K562 (cell line): ENCODE data around the gene C10orf90. TPM values are rescaled to one million over a fixed set of nuclear protein-coding genes. Genes with fewer than 3 reads are reported as not detected.

Source experiments
- ATAC-seq: fragments of 200-7000 bp; cut with Tn5 transposase; 3 replicates; pipeline ENCODE4 v1.9.1; 2020; ENCODE audit warnings: moderate library complexity
- BruUV-seq: library from RNA; stranded (reverse); fragments of 400-500 nt; replicated peaks from 2 replicates; lab custom pipeline; 2021; lab: Mats Ljungman, UMichigan
- CTCF ChIA-PET: fragments of 300-600 bp; formaldehyde crosslinking; extraction: SDS; loops from one replicate; lab custom pipeline; 2021; ENCODE audit warnings: low intra/inter-chr PET ratio; lab: Yijun Ruan, JAX
- POLR2A ChIA-PET: fragments of 300-600, 350-650 bp; sonication (Branson Sonifier 250); formaldehyde crosslinking; extraction: SDS; loops from one replicate; lab custom pipeline; 2021; ENCODE audit warnings: antibody characterized with exemption, inconsistent platforms; lab: Yijun Ruan, JAX
- DNase-seq, 4 experiments: peaks; one replicate each; pipeline versions ENCODE4 v3.0.0 to v3.0.0-alpha.2; 2011 to 2018; ENCODE audit warnings: low spot score in 3 of 4, mixed read lengths in 3 of 4; ENCODE audit errors: extremely low read depth in 1 of 4
- FAIRE-seq: peaks from 2 replicates; lab custom pipeline; 2011; peaks lifted over from hg19 to GRCh38; lab: Jason Lieb, UNC
- H2AFZ ChIP-seq: 2 replicates; pipeline ENCODE4 v1.6.0; 2011; ENCODE audit warnings: low read depth, low read length, control low read depth, inconsistent platforms
- H3K27ac ChIP-seq: fragments of 200-600 bp; 3 replicates; pipeline ENCODE4 v1.8.0; 2011; ENCODE audit warnings: low read depth, mild to moderate bottlenecking, control low read depth, inconsistent platforms, low read length, moderate library complexity, mixed read lengths; ENCODE audit errors: extremely low read depth
- H3K27me3 ChIP-seq, 2 experiments: fragments of 300-600 bp in 1 of 2; 2 replicates in 1 of 2; 3 replicates in 1 of 2; pipeline versions ENCODE4 v1.6.0 to v1.8.0; 2011; ENCODE audit warnings: inconsistent platforms in 2 of 2, low read length in 2 of 2, mild to moderate bottlenecking in 1 of 2, mixed read lengths in 1 of 2, moderate library complexity in 1 of 2; ENCODE audit not compliant: control insufficient read depth in 2 of 2, insufficient read depth in 2 of 2
- H3K36me3 ChIP-seq: fragments of 300-600 bp; 3 replicates; pipeline ENCODE4 v1.8.0; 2011; ENCODE audit warnings: mild to moderate bottlenecking, low read length, inconsistent platforms; ENCODE audit not compliant: control insufficient read depth, insufficient read depth
- H3K4me1 ChIP-seq, 2 experiments: fragments of 200-600 bp in 1 of 2; replicated peaks in 1 of 2; 2 replicates in 1 of 2; 3 replicates in 1 of 2; pipeline versions ENCODE4 v1.5.1 to v1.8.0; 2011; ENCODE audit warnings: inconsistent platforms in 2 of 2, low read length in 2 of 2, mild to moderate bottlenecking in 1 of 2, mixed read lengths in 1 of 2, moderate library complexity in 1 of 2; ENCODE audit not compliant: control insufficient read depth in 2 of 2, insufficient read depth in 2 of 2
- H3K4me2 ChIP-seq: 2 replicates; pipeline ENCODE4 v1.6.1; 2011; ENCODE audit warnings: low read length, control low read depth, inconsistent platforms, mixed read lengths; ENCODE audit not compliant: insufficient read depth
- H3K4me3 ChIP-seq: fragments of 200-600 bp; sonication (generic), shearing (Covaris generic); 2 replicates; pipeline ENCODE4 v1.5.1; 2016; ENCODE audit warnings: control low read depth, inconsistent platforms
- H3K79me2 ChIP-seq: fragments of 200-600 bp; 3 replicates; pipeline ENCODE4 v1.8.0; 2011; ENCODE audit warnings: low read length, inconsistent platforms; ENCODE audit not compliant: control insufficient read depth, insufficient read depth
- H3K9ac ChIP-seq, 2 experiments: 2 replicates each; pipeline versions ENCODE4 v1.6.0 to v1.6.1; 2011; ENCODE audit warnings: low read depth in 2 of 2, low read length in 2 of 2, control low read depth in 1 of 2, inconsistent platforms in 1 of 2, mild to moderate bottlenecking in 1 of 2, mixed read lengths in 1 of 2; ENCODE audit not compliant: insufficient read depth in 1 of 2
- H3K9me1 ChIP-seq: one replicate; pipeline ENCODE4 v1.6.0; 2011; ENCODE audit warnings: inconsistent platforms, mild to moderate bottlenecking, low read length, moderate library complexity; ENCODE audit not compliant: control insufficient read depth, insufficient read depth
- H3K9me3 ChIP-seq: replicated peaks from 2 replicates; pipeline ENCODE4 v1.5.1; 2011; ENCODE audit warnings: low read depth, low read length, inconsistent platforms; ENCODE audit not compliant: control insufficient read depth, insufficient read depth
- H4K20me1 ChIP-seq: replicated peaks from 2 replicates; pipeline ENCODE4 v1.6.1; 2011; ENCODE audit warnings: low read length, inconsistent platforms, mixed read lengths; ENCODE audit not compliant: control insufficient read depth, insufficient read depth
- ETS1 ChIP-seq: conservative IDR thresholded peaks from 2 replicates; pipeline ENCODE4 v1.6.1; 2011; ENCODE audit warnings: low read depth, mild to moderate bottlenecking, low read length; ENCODE audit not compliant: control insufficient read depth
- FOXJ2 ChIP-seq: fragments of 200-800 bp; sonication (Bioruptor generic); IDR thresholded peaks from 2 replicates; pipeline ENCODE4 v1.6.1; 2016; ENCODE audit warnings: missing genetic modification characterization, missing compliant biosample characterization
- FOXP1 ChIP-seq: sonication (generic); formaldehyde crosslinking; IDR thresholded peaks from 2 replicates; pipeline ENCODE4 v1.8.0; 2022; ENCODE audit warnings: mild to moderate bottlenecking, missing genetic modification reagents
- NFRKB ChIP-seq: fragments of 450-650 bp; IDR thresholded peaks from 2 replicates; pipeline ENCODE4 v1.6.1; 2016; ENCODE audit warnings: low read depth
- PHB ChIP-seq: fragments of 250-450 bp; sonication (Bioruptor Pico); IDR thresholded peaks from 2 replicates; pipeline ENCODE4 v1.5.0; 2021
- SOX6 ChIP-seq: fragments of 450-650 bp; IDR thresholded peaks from 2 replicates; pipeline ENCODE4 v1.6.1; 2014; ENCODE audit warnings: mild to moderate bottlenecking
- ZKSCAN3 ChIP-seq: fragments of 250-450 bp; sonication (Bioruptor Pico); IDR thresholded peaks from 2 replicates; pipeline ENCODE4 v1.4.0; 2020
- WGBS: fragments of 100-300 bp; shearing (Covaris generic); methylation state at CpG from one replicate; pipeline ENCODE4 v1.1.6; 2016; ENCODE audit warnings: low coverage, mixed read lengths; ENCODE audit not compliant: insufficient coverage; ENCODE audit errors: missing lambda C conversion rate; 5-methylcytosine and 5-hydroxymethylcytosine counted together
- in situ Hi-C: fragments of 300-500 bp; cut with MboI; formaldehyde crosslinking; loops from 4 replicates; pipeline ENCODE4 v1.15.0; 2018; ENCODE audit warnings: inconsistent platforms, mixed read lengths
- intact Hi-C: fragments of 100-400 bp; cut with micrococcal nuclease; formaldehyde crosslinking; loops from 2 replicates; pipeline ENCODE4 v1.14.2; 2022
- polyA plus RNA-seq, 8 experiments: library from polyadenylated mRNA; depleted of rRNA in 4 of 8; stranded (reverse) in 5 of 8; unstranded in 3 of 8; fragments of >200 nt; fragmentation: Nextera tagmentation in 2 of 8; fragmentation: Illumina TruSeq in 1 of 8; extraction: Ambion mirVana in 2 of 8; extraction: Trizol in 1 of 8; gene quantifications; 2 replicates each; pipeline versions ENCODE4 v1.2.1 to v1.2.3, GENCODE V29; 2011 to 2014; ENCODE audit warnings: inconsistent platforms in 1 of 8, missing spikeins in 1 of 8
- total RNA-seq, 7 experiments: library from RNA; depleted of rRNA in 6 of 7; stranded (reverse); fragments of >200 nt in 6 of 7; fragmentation: Illumina TruSeq in 2 of 7; extraction: Trizol in 2 of 7; gene quantifications; 2 replicates each; pipeline versions ENCODE4 v1.2.1 to v1.2.3, GENCODE V29; 2011 to 2021; ENCODE audit warnings: low replicate concordance in 1 of 7
- TF ChIP-seq, protein P1 (sequence below): sonication (generic); formaldehyde crosslinking; IDR thresholded peaks from 2 replicates; pipeline ENCODE4 v1.8.0; 2022; ENCODE audit warnings: mild to moderate bottlenecking, missing genetic modification reagents
- TF ChIP-seq, protein P2 (sequence below): sonication (generic); formaldehyde crosslinking; IDR thresholded peaks from 2 replicates; pipeline ENCODE4 v1.8.1; 2022; ENCODE audit warnings: missing genetic modification reagents
- TF ChIP-seq, protein P3 (sequence below): fragments of 450-650 bp; formaldehyde crosslinking; IDR thresholded peaks from 2 replicates; pipeline ENCODE4 v1.4.0; 2022; ENCODE audit warnings: missing genetic modification characterization

C10orf90 gene
- total and polyA plus RNA-seq, 9 of the 15 experiments (the other 6 are each of a cell fraction or from before 2014, with no cell fraction given), result not detected

- peaks cover 0 to 4% of the 10 kb centered on the region in 2 experiments; a peak in 2 of 5 replicates for H3K27me3 ChIP-seq
- H3K9me1 ChIP-seq, result no peaks in the 10 kb centered on the region
- no peak overlapping the region for H3K27ac ChIP-seq
- no peaks in the 10 kb centered on the region for H3K79me2 ChIP-seq
- POLR2A ChIA-PET, result no interaction called here
- H3K9ac ChIP-seq, result no peak overlapping the region
- ATAC-seq (no peak), FAIRE-seq (no peak), DNase-seq (no peak)
- no peak overlapping the region for H2AFZ ChIP-seq
- no peaks in the 10 kb centered on the region for H3K36me3 ChIP-seq
- intact Hi-C loops (no loop called here), in situ Hi-C loops (no loop called here)
- H3K9me3 ChIP-seq, result no peaks in the 10 kb centered on the region
- CTCF ChIA-PET, result no interaction called here
- H4K20me1 ChIP-seq, result no peaks in the 10 kb centered on the region
- BruUV-seq, result no TSS peak
- 0% methylated on average over 4 of the region's 4 CpGs for WGBS
- H3K4me3 ChIP-seq, result no peak overlapping the region
- no peak overlapping the region for H3K4me2 ChIP-seq
- no peaks in the 10 kb centered on the region for H3K4me1 ChIP-seq
- TF ChIP-seq FOXP1 (CRISPR knock-in tag) (no peak), PHB (no peak), ETS1 (no peak), NFRKB (no peak), FOXJ2 (tag) (no peak), SOX6 (no peak), ZKSCAN3 (no peak)
- TF ChIP-seq, protein P1, sequence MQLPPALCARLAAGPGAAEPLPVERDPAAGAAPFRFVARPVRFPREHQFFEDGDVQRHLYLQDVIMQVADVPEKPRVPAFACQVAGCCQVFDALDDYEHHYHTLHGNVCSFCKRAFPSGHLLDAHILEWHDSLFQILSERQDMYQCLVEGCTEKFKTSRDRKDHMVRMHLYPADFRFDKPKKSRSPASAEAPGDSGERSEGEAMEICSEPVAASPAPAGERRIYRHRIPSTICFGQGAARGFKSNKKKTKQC (CRISPR knock-in tag), result no peak
- TF ChIP-seq, protein P2, sequence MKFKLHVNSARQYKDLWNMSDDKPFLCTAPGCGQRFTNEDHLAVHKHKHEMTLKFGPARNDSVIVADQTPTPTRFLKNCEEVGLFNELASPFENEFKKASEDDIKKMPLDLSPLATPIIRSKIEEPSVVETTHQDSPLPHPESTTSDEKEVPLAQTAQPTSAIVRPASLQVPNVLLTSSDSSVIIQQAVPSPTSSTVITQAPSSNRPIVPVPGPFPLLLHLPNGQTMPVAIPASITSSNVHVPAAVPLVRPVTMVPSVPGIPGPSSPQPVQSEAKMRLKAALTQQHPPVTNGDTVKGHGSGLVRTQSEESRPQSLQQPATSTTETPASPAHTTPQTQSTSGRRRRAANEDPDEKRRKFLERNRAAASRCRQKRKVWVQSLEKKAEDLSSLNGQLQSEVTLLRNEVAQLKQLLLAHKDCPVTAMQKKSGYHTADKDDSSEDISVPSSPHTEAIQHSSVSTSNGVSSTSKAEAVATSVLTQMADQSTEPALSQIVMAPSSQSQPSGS (CRISPR knock-in tag), result no peak
- TF ChIP-seq, protein P3, sequence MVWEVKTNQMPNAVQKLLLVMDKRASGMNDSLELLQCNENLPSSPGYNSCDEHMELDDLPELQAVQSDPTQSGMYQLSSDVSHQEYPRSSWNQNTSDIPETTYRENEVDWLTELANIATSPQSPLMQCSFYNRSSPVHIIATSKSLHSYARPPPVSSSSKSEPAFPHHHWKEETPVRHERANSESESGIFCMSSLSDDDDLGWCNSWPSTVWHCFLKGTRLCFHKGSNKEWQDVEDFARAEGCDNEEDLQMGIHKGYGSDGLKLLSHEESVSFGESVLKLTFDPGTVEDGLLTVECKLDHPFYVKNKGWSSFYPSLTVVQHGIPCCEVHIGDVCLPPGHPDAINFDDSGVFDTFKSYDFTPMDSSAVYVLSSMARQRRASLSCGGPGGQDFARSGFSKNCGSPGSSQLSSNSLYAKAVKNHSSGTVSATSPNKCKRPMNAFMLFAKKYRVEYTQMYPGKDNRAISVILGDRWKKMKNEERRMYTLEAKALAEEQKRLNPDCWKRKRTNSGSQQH (CRISPR knock-in tag), result no peak
Measured at GRCh38 chr10:126398924-126399323, 271.6 kb downstream of the C10orf90 start.
